ENCODE data around the gene ASTN2. TPM values are rescaled to one million over a fixed set of nuclear protein-coding genes. Genes with fewer than 3 reads are reported as not detected.

Gene ASTN2
- total and polyA plus RNA-seq, 2 donors (not counting 3 experiments of a cell fraction or from before 2014, with no cell fraction given), result 1.0 to 1.9 TPM

DNA sequence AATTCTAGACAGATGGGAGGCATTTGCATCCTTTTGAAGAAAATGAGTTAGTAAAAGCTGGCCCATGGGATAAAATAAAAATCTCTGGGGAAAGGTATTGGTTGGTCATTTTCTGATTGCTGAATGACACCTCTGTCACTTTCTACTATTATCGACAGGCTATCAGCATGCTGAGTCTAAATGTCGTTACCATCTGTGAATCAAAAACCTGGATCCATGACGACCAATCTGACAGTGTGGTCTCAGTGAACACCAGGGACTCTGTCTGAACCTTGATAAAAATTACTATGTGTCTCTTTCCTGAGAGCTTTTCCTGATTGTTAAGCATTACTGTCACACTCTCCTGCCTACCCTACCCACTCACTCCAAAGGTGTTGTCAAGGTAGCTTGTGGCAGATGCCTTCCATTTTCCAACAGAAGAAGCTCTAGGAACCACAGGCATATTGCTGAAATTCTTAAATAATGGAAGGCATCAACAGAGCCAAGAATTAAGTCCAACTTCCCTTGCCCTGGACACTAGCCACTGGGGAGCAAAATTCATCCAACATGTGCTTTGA is 12.6 kb upstream of the ASTN2 start:
- H3K36me3 ChIP-seq (ENCODE audit: control insufficient read depth in 2 of 2, extremely low read depth in 1 of 2, insufficient read depth in 2 of 2, low read length in 2 of 2), result no peaks in the 10 kb centered on the region
- H3K9ac ChIP-seq (replicated peaks; ENCODE audit: extremely low read depth, insufficient read depth, low read length), result no peak overlapping the region
- no peak overlapping the region for H3K27ac ChIP-seq (ENCODE audit: insufficient read depth, low read depth, low read length)
- H2AFZ ChIP-seq (ENCODE audit: low read depth, low read length), result no peak overlapping the region
- no peaks in the 10 kb centered on the region for H3K27me3 ChIP-seq (ENCODE audit: control insufficient read depth in 2 of 2, insufficient read depth in 2 of 2, low read length in 2 of 2)
- no peak for DNase-seq (ENCODE audit: low read depth, low spot score)
- H3K4me2 ChIP-seq (ENCODE audit: insufficient read depth, low read length), result no peak overlapping the region
- no peaks in the 10 kb centered on the region for H3K4me1 ChIP-seq (ENCODE audit: control insufficient read depth, extremely low read depth, insufficient read depth, low read length)
- TF ChIP-seq MYC (IDR thresholded peaks at IDR 0.05; ENCODE audit: low read depth, low read length), result no peak
- TF ChIP-seq FOS (IDR thresholded peaks at IDR 0.05; ENCODE audit: borderline replicate concordance, insufficient read depth, low read length), result no peak
- no peak for TF ChIP-seq POLR2A (IDR thresholded peaks at IDR 0.05; ENCODE audit: low read depth, low read length)
- TF ChIP-seq, protein P1, sequence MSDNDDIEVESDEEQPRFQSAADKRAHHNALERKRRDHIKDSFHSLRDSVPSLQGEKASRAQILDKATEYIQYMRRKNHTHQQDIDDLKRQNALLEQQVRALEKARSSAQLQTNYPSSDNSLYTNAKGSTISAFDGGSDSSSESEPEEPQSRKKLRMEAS (IDR thresholded peaks at IDR 0.05; ENCODE audit: insufficient read depth, insufficient read length), result no peak
- TF ChIP-seq EZH2 (IDR thresholded peaks at IDR 0.05; ENCODE audit: borderline replicate concordance, low read depth, low read length, severe bottlenecking), result no peak
- no peaks in the 10 kb centered on the region for H3K9me1 ChIP-seq (replicated peaks; ENCODE audit: control insufficient read depth, extremely low read depth, insufficient read depth, low read length)
- dilution Hi-C loops (cut with MboI; ENCODE audit: extremely low pct_ligation_motif_present, low sequenced_read_pairs), result no loop called here
- ChIA-PET CTCF (no interaction called here), POLR2A (no interaction called here)
- H4K20me1 ChIP-seq (replicated peaks; ENCODE audit: control insufficient read depth, extremely low read depth, insufficient read depth, low read length), result no peaks in the 10 kb centered on the region
- intact Hi-C loops (cut with micrococcal nuclease), result no loop called here
- no TSS peak for BruUV-seq (replicated peaks)
- H3K79me2 ChIP-seq (ENCODE audit: control insufficient read depth, insufficient read depth, low read length), result no peaks in the 10 kb centered on the region
- no peaks in the 10 kb centered on the region for H3K9me3 ChIP-seq (replicated peaks; ENCODE audit: control insufficient read depth, insufficient read depth, low read length)
- H3K4me3 ChIP-seq (replicated peaks in 1 of 3; ENCODE audit: insufficient read depth in 1 of 3, low read depth in 1 of 3, low read length in 3 of 3), result no peak overlapping the region
- no peak for FAIRE-seq

DNA sequence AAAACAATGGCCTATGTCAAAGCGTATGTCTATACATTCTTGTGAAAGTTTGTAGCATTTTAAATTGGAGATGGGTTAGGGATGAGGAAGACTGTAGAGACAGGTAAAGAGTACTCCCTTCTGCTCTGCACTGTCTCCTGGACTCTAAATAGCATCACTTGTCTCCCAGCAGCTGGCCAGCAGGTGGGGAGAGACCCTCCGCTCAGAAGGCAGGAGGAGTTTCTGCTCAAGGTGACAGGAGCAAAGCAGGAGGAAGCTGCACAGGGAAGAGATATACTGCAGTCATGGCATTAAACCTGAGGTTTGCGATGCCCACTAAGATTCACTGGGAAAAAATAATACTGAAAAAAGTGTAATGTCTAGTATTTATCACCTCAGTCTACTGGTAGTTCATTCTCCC is 10.7 kb upstream of the ASTN2 start:
- H3K36me3 ChIP-seq (ENCODE audit: control insufficient read depth in 2 of 2, extremely low read depth in 1 of 2, insufficient read depth in 2 of 2, low read length in 2 of 2), result no peaks in the 10 kb centered on the region
- intact Hi-C loops (cut with micrococcal nuclease) (no loop called here), dilution Hi-C loops (cut with MboI; ENCODE audit: extremely low pct_ligation_motif_present, low sequenced_read_pairs) (no loop called here)
- H3K9ac ChIP-seq (replicated peaks; ENCODE audit: extremely low read depth, insufficient read depth, low read length), result no peak overlapping the region
- no peaks in the 10 kb centered on the region for H3K4me1 ChIP-seq (ENCODE audit: control insufficient read depth, extremely low read depth, insufficient read depth, low read length)
- no peaks in the 10 kb centered on the region for H4K20me1 ChIP-seq (replicated peaks; ENCODE audit: control insufficient read depth, extremely low read depth, insufficient read depth, low read length)
- FAIRE-seq (no peak), DNase-seq (ENCODE audit: low read depth, low spot score) (no peak)
- no peaks in the 10 kb centered on the region for H3K27me3 ChIP-seq (ENCODE audit: control insufficient read depth in 2 of 2, insufficient read depth in 2 of 2, low read length in 2 of 2)
- no peaks in the 10 kb centered on the region for H3K9me1 ChIP-seq (replicated peaks; ENCODE audit: control insufficient read depth, extremely low read depth, insufficient read depth, low read length)
- H3K27ac ChIP-seq (ENCODE audit: insufficient read depth, low read depth, low read length), result no peak overlapping the region
- no peak overlapping the region for H3K4me3 ChIP-seq (replicated peaks in 1 of 3; ENCODE audit: insufficient read depth in 1 of 3, low read depth in 1 of 3, low read length in 3 of 3)
- POLR2A ChIA-PET, result no interaction called here
- BruUV-seq (replicated peaks), result no TSS peak
- no peaks in the 10 kb centered on the region for H3K79me2 ChIP-seq (ENCODE audit: control insufficient read depth, insufficient read depth, low read length)
- CTCF ChIA-PET, result no interaction called here
- no peaks in the 10 kb centered on the region for H3K9me3 ChIP-seq (replicated peaks; ENCODE audit: control insufficient read depth, insufficient read depth, low read length)
- TF ChIP-seq EZH2 (IDR thresholded peaks at IDR 0.05; ENCODE audit: borderline replicate concordance, low read depth, low read length, severe bottlenecking) (no peak), FOS (IDR thresholded peaks at IDR 0.05; ENCODE audit: borderline replicate concordance, insufficient read depth, low read length) (no peak), JUN (IDR thresholded peaks at IDR 0.05; ENCODE audit: borderline replicate concordance, insufficient read depth, insufficient read length, low read depth) (no peak)
- TF ChIP-seq, protein P1 (IDR thresholded peaks at IDR 0.05; ENCODE audit: insufficient read depth, insufficient read length), result no peak
- H2AFZ ChIP-seq (ENCODE audit: low read depth, low read length), result no peak overlapping the region
- no peak overlapping the region for H3K4me2 ChIP-seq (ENCODE audit: insufficient read depth, low read length)

Measured in endothelial cell of umbilical vein (primary cell).